SK-N-SH (cell line): ENCODE data around the gene PSMB1. TPM values are rescaled to one million over a fixed set of nuclear protein-coding genes. Genes with fewer than 3 reads are reported as not detected.
"Not testable (repeated sequence)": the region's sequence is repeated elsewhere in the genome, so short reads cannot be mapped to it uniquely, and the experiment has no call there.

Experiments
- CTCF ChIA-PET: fragments of 300-600, 350-600 bp; formaldehyde crosslinking; extraction: SDS; loops from one replicate; lab custom pipeline; 2021; lab: Yijun Ruan, JAX
- POLR2A ChIA-PET: fragments of 350-600 bp; sonication (Branson Sonifier 250); formaldehyde crosslinking; extraction: SDS; loops from one replicate; lab custom pipeline; 2020; ENCODE audit warnings: antibody characterized with exemption, inconsistent platforms; lab: Yijun Ruan, JAX
- DNase-seq: peaks from one replicate; pipeline ENCODE4 v3.0.0; 2012
- H2AFZ ChIP-seq: fragments of 200-600 bp; sonication (generic); 2 replicates; pipeline ENCODE4 v1.8.1; 2016; ENCODE audit warnings: antibody characterized with exemption, mild to moderate bottlenecking, low read depth
- H3F3A ChIP-seq: fragments of 200-600 bp; sonication (generic); replicated peaks from 2 replicates; pipeline ENCODE3; 2016; ENCODE audit warnings: antibody characterized with exemption, mild to moderate bottlenecking; ENCODE audit not compliant: insufficient read depth
- H3K27ac ChIP-seq, 2 experiments: fragments of 200-500 bp in 1 of 2; fragments of 200-600 bp in 1 of 2; sonication (Bioruptor generic) in 1 of 2; sonication (generic), shearing (Covaris generic) in 1 of 2; 2 replicates each; pipeline versions ENCODE4 v1.5.1 to v1.6.1; 2014 to 2016; ENCODE audit warnings: low read depth in 2 of 2, inconsistent platforms in 1 of 2, low read length in 1 of 2, mild to moderate bottlenecking in 1 of 2, mixed read lengths in 1 of 2
- H3K27me3 ChIP-seq: fragments of 200-600 bp; sonication (generic), shearing (Covaris generic); 2 replicates; pipeline ENCODE4 v1.6.1; 2016; ENCODE audit warnings: mixed run types; ENCODE audit not compliant: insufficient read depth
- H3K36me3 ChIP-seq, 2 experiments: fragments of 200-500 bp in 1 of 2; fragments of 200-600 bp in 1 of 2; sonication (Bioruptor generic) in 1 of 2; sonication (generic) in 1 of 2; replicated peaks in 1 of 2; 2 replicates each; pipeline versions ENCODE3 to v1.5.1; 2014 to 2016; ENCODE audit warnings: low read length in 1 of 2, mild to moderate bottlenecking in 1 of 2; ENCODE audit not compliant: insufficient read depth in 2 of 2, control insufficient read depth in 1 of 2
- H3K4me1 ChIP-seq, 2 experiments: fragments of 200-500 bp in 1 of 2; fragments of 200-600 bp in 1 of 2; sonication (Bioruptor generic) in 1 of 2; sonication (generic), shearing (Covaris generic) in 1 of 2; 2 replicates each; pipeline versions ENCODE4 v1.5.1 to v1.6.1; 2014 to 2016; ENCODE audit warnings: low read depth in 1 of 2, low read length in 1 of 2, mixed run types in 1 of 2; ENCODE audit not compliant: insufficient read depth in 2 of 2, control insufficient read depth in 1 of 2
- H3K4me2 ChIP-seq: fragments of 200-600 bp; sonication (generic), shearing (Covaris generic); 2 replicates; pipeline ENCODE4 v1.6.1; 2017; ENCODE audit warnings: mixed run types
- H3K4me3 ChIP-seq, 2 experiments: fragments of 200-500 bp in 1 of 2; fragments of 200-600 bp in 1 of 2; sonication (Bioruptor generic) in 1 of 2; sonication (generic), shearing (Covaris generic) in 1 of 2; 2 replicates each; pipeline versions ENCODE4 v1.5.1 to v1.8.1; 2014 to 2016; ENCODE audit warnings: low read depth in 2 of 2, inconsistent platforms in 1 of 2, low read length in 1 of 2, mild to moderate bottlenecking in 1 of 2, mixed read lengths in 1 of 2, moderate library complexity in 1 of 2
- H3K79me2 ChIP-seq: fragments of 200-600 bp; sonication (generic); 2 replicates; pipeline ENCODE4 v1.8.1; 2017; ENCODE audit warnings: mild to moderate bottlenecking; ENCODE audit not compliant: insufficient read depth
- H3K9ac ChIP-seq: fragments of 200-600 bp; sonication (generic); 2 replicates; pipeline ENCODE4 v1.6.1; 2017; ENCODE audit warnings: mixed run types
- H3K9me2 ChIP-seq: fragments of 200-600 bp; sonication (generic); 2 replicates; pipeline ENCODE4 v1.6.1; 2017; ENCODE audit warnings: mixed run types
- H3K9me3 ChIP-seq: fragments of 200-600 bp; sonication (generic); 2 replicates; pipeline ENCODE4 v1.6.1; 2017; ENCODE audit warnings: mixed run types, mild to moderate bottlenecking, moderate library complexity
- H4K20me1 ChIP-seq: fragments of 200-600 bp; sonication (generic); 2 replicates; pipeline ENCODE4 v1.6.1; 2017; ENCODE audit warnings: mild to moderate bottlenecking, mixed run types; ENCODE audit not compliant: insufficient read depth
- CHD2 ChIP-seq: fragments of 150-350 bp; IDR thresholded peaks from 2 replicates; pipeline ENCODE4 v1.6.1; 2018; ENCODE audit warnings: low read length; ENCODE audit not compliant: partially characterized antibody
- ELF1 ChIP-seq: IDR thresholded peaks from 2 replicates; pipeline ENCODE4 v1.4.0; 2012
- EZH2phosphoT487 ChIP-seq: fragments of 200-600 bp; sonication (generic); IDR thresholded peaks from 2 replicates; pipeline ENCODE4 v1.6.1; 2017; ENCODE audit warnings: low read depth, mixed run types, mild to moderate bottlenecking, antibody characterized with exemption, moderate library complexity, borderline replicate concordance
- FOSL2 ChIP-seq: IDR thresholded peaks from 2 replicates; pipeline ENCODE4 v1.4.0; 2012; ENCODE audit warnings: low read depth, mild to moderate bottlenecking, moderate library complexity, borderline replicate concordance
- GATA2 ChIP-seq: sonication (generic); formaldehyde crosslinking; IDR thresholded peaks from 2 replicates; pipeline ENCODE4 v1.5.0; 2020; ENCODE audit warnings: mild to moderate bottlenecking, missing genetic modification reagents
- MXI1 ChIP-seq: IDR thresholded peaks from 2 replicates; pipeline ENCODE4 v1.6.1; 2012; ENCODE audit warnings: mild to moderate bottlenecking, low read depth, low read length, improper control_type of control experiment
- RXRA ChIP-seq: IDR thresholded peaks from 2 replicates; pipeline ENCODE4 v1.4.0; 2012; ENCODE audit warnings: low read depth, mild to moderate bottlenecking, borderline replicate concordance
- SIN3A ChIP-seq: IDR thresholded peaks from 2 replicates; pipeline ENCODE4 v1.6.1; 2012; ENCODE audit warnings: low read depth, mild to moderate bottlenecking, low read length, moderate library complexity, borderline replicate concordance
- TAF1 ChIP-seq: IDR thresholded peaks from 2 replicates; pipeline ENCODE4 v1.6.1; 2012; ENCODE audit warnings: low read depth, mild to moderate bottlenecking, low read length, moderate library complexity, borderline replicate concordance
- WGBS: methylation state at CpG from one replicate; pipeline ENCODE4 v1.1.6; 2017; ENCODE audit warnings: low lambda C conversion rate; 5-methylcytosine and 5-hydroxymethylcytosine counted together
- polyA plus RNA-seq, 3 experiments: library from polyadenylated mRNA; depleted of rRNA; stranded (reverse); fragments of >200 nt; gene quantifications; 2 replicates each; pipeline ENCODE4 v1.2.3, GENCODE V29; 2012
- TF ChIP-seq, protein P1 (sequence below): IDR thresholded peaks from 2 replicates; pipeline ENCODE4 v1.4.0; 2012; ENCODE audit warnings: low read depth, borderline replicate concordance
- TF ChIP-seq, protein P2 (sequence below): fragments of 150-350 bp; IDR thresholded peaks from 2 replicates; pipeline ENCODE4 v1.6.1; 2016; ENCODE audit warnings: mild to moderate bottlenecking, low read depth, low read length
- TF ChIP-seq, protein P3 (sequence below): IDR thresholded peaks from 2 replicates; pipeline ENCODE4 v1.4.0; 2012; ENCODE audit warnings: low read depth, borderline replicate concordance
- TF ChIP-seq, protein P4 (sequence below): fragments of 200-600 bp; sonication (generic); IDR thresholded peaks from 2 replicates; pipeline ENCODE4 v1.6.1; 2017; ENCODE audit warnings: antibody characterized with exemption, mild to moderate bottlenecking, moderate library complexity
- TF ChIP-seq, protein P5 (sequence below): IDR thresholded peaks from 2 replicates; pipeline ENCODE4 v1.6.1; 2012; ENCODE audit warnings: mild to moderate bottlenecking, low read depth, low read length, moderate library complexity
- TF ChIP-seq, protein P6 (sequence below): fragments of 150-350 bp; IDR thresholded peaks from 2 replicates; pipeline ENCODE4 v1.6.1; 2017; ENCODE audit warnings: antibody characterized with exemption, low read length, low read depth, borderline replicate concordance

Gene PSMB1
- polyA plus RNA-seq, 1 of the 3 experiments (the other 2 are of a cell fraction): 588 TPM

DNA sequence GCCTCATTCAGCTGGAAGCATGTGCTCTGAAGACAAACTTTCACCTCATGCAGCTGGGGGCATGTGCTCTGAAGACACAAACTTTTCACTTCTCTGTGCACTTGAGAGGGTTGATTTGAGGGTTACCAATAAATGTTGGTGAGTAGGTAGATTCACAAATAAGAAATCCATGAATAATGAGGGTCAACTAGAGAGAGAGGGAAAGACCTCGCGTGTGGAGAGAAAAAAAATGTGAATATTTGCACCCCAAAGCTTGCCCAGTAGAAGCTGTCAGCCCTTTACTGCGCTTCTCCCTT, 43.4 kb downstream of the PSMB1 start:
- H3K9ac ChIP-seq: no peak overlapping the region
- no peaks in the 10 kb centered on the region for H3F3A ChIP-seq
- WGBS: 63% methylated on average over 3 of the region's 3 CpGs
- H3K36me3 ChIP-seq: no peaks in the 10 kb centered on the region
- ChIA-PET CTCF (interaction anchor here (1.0 kb wide), 1 partner anchor 678 kb away, joined by 3 read pairs; no protein-coding TSS in a partner anchor), POLR2A (no interaction called here)
- H4K20me1 ChIP-seq: no peaks in the 10 kb centered on the region
- no peaks in the 10 kb centered on the region for H3K9me2 ChIP-seq
- no peak overlapping the region for H2AFZ ChIP-seq
- DNase-seq: no peak
- no peak overlapping the region for H3K4me3 ChIP-seq
- no peak overlapping the region for H3K4me2 ChIP-seq
- H3K9me3 ChIP-seq: no peaks in the 10 kb centered on the region
- H3K4me1 ChIP-seq: no peaks in the 10 kb centered on the region
- H3K27ac ChIP-seq: no peak overlapping the region
- TF ChIP-seq ELF1 (no peak), GATA2 (CRISPR knock-in tag) (no peak), MXI1 (no peak), FOSL2 (no peak), EZH2phosphoT487 (no peak), CHD2 (no peak), RXRA (no peak), SIN3A (no peak), TAF1 (no peak)
- TF ChIP-seq, protein P1, sequence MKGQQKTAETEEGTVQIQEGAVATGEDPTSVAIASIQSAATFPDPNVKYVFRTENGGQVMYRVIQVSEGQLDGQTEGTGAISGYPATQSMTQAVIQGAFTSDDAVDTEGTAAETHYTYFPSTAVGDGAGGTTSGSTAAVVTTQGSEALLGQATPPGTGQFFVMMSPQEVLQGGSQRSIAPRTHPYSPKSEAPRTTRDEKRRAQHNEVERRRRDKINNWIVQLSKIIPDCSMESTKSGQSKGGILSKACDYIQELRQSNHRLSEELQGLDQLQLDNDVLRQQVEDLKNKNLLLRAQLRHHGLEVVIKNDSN: no peak
- TF ChIP-seq, protein P2, sequence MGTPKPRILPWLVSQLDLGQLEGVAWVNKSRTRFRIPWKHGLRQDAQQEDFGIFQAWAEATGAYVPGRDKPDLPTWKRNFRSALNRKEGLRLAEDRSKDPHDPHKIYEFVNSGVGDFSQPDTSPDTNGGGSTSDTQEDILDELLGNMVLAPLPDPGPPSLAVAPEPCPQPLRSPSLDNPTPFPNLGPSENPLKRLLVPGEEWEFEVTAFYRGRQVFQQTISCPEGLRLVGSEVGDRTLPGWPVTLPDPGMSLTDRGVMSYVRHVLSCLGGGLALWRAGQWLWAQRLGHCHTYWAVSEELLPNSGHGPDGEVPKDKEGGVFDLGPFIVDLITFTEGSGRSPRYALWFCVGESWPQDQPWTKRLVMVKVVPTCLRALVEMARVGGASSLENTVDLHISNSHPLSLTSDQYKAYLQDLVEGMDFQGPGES: no peak
- TF ChIP-seq, protein P3, sequence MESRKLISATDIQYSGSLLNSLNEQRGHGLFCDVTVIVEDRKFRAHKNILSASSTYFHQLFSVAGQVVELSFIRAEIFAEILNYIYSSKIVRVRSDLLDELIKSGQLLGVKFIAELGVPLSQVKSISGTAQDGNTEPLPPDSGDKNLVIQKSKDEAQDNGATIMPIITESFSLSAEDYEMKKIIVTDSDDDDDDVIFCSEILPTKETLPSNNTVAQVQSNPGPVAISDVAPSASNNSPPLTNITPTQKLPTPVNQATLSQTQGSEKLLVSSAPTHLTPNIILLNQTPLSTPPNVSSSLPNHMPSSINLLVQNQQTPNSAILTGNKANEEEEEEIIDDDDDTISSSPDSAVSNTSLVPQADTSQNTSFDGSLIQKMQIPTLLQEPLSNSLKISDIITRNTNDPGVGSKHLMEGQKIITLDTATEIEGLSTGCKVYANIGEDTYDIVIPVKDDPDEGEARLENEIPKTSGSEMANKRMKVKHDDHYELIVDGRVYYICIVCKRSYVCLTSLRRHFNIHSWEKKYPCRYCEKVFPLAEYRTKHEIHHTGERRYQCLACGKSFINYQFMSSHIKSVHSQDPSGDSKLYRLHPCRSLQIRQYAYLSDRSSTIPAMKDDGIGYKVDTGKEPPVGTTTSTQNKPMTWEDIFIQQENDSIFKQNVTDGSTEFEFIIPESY: no peak
- TF ChIP-seq, protein P4, sequence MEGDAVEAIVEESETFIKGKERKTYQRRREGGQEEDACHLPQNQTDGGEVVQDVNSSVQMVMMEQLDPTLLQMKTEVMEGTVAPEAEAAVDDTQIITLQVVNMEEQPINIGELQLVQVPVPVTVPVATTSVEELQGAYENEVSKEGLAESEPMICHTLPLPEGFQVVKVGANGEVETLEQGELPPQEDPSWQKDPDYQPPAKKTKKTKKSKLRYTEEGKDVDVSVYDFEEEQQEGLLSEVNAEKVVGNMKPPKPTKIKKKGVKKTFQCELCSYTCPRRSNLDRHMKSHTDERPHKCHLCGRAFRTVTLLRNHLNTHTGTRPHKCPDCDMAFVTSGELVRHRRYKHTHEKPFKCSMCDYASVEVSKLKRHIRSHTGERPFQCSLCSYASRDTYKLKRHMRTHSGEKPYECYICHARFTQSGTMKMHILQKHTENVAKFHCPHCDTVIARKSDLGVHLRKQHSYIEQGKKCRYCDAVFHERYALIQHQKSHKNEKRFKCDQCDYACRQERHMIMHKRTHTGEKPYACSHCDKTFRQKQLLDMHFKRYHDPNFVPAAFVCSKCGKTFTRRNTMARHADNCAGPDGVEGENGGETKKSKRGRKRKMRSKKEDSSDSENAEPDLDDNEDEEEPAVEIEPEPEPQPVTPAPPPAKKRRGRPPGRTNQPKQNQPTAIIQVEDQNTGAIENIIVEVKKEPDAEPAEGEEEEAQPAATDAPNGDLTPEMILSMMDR: no peak
- TF ChIP-seq, protein P5, sequence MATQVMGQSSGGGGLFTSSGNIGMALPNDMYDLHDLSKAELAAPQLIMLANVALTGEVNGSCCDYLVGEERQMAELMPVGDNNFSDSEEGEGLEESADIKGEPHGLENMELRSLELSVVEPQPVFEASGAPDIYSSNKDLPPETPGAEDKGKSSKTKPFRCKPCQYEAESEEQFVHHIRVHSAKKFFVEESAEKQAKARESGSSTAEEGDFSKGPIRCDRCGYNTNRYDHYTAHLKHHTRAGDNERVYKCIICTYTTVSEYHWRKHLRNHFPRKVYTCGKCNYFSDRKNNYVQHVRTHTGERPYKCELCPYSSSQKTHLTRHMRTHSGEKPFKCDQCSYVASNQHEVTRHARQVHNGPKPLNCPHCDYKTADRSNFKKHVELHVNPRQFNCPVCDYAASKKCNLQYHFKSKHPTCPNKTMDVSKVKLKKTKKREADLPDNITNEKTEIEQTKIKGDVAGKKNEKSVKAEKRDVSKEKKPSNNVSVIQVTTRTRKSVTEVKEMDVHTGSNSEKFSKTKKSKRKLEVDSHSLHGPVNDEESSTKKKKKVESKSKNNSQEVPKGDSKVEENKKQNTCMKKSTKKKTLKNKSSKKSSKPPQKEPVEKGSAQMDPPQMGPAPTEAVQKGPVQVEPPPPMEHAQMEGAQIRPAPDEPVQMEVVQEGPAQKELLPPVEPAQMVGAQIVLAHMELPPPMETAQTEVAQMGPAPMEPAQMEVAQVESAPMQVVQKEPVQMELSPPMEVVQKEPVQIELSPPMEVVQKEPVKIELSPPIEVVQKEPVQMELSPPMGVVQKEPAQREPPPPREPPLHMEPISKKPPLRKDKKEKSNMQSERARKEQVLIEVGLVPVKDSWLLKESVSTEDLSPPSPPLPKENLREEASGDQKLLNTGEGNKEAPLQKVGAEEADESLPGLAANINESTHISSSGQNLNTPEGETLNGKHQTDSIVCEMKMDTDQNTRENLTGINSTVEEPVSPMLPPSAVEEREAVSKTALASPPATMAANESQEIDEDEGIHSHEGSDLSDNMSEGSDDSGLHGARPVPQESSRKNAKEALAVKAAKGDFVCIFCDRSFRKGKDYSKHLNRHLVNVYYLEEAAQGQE: no peak
- TF ChIP-seq, protein P6, sequence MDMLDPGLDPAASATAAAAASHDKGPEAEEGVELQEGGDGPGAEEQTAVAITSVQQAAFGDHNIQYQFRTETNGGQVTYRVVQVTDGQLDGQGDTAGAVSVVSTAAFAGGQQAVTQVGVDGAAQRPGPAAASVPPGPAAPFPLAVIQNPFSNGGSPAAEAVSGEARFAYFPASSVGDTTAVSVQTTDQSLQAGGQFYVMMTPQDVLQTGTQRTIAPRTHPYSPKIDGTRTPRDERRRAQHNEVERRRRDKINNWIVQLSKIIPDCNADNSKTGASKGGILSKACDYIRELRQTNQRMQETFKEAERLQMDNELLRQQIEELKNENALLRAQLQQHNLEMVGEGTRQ: no peak
- no peaks in the 10 kb centered on the region for H3K27me3 ChIP-seq
- no peaks in the 10 kb centered on the region for H3K79me2 ChIP-seq

DNA sequence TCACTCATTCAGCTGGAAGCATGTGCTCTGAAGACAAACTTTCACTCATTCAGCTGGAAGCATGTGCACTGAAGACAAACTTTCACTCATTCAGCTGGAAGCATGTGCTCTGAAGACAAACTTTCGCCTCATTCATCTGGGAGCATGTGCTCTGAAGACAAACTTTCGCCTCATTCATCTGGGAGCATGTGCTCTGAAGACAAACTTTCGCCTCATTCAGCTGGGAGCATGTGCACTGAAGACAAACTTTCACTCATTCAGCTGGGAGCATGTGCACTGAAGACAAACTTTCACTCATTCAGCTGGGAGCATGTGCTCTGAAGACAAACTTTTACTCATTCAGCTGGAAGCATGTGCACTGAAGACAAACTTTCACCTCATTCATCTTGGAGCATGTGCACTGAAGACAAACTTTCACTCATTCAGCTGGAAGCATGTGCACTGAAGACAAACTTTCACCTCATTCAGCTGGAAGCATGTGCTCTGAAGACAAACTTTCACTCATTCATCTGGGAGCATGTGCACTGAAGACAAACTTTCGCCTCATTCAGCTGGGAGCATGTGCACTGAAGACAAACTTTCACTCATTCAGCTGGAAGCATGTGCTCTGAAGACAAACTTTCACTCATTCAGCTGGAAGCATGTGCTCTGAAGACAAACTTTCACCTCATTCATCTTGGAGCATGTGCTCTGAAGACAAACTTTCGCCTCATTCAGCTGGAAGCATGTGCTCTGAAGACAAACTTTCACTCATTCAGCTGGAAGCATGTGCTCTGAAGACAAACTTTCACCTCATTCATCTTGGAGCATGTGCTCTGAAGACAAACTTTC, 44.0 kb downstream of the PSMB1 start:
- 71% methylated on average over 5 of the region's 5 CpGs for WGBS
- H3K27ac ChIP-seq, H3K4me2 ChIP-seq, H3K36me3 ChIP-seq, H3K4me3 ChIP-seq, H3K9me2 ChIP-seq, H3F3A ChIP-seq, H3K27me3 ChIP-seq, H4K20me1 ChIP-seq, H3K9me3 ChIP-seq, POLR2A ChIA-PET, H3K4me1 ChIP-seq, H3K79me2 ChIP-seq, H2AFZ ChIP-seq, H3K9ac ChIP-seq, DNase-seq: not testable (repeated sequence)
- CTCF ChIA-PET: interaction anchor here (1.0 kb wide), 1 partner anchor 677 kb away, joined by 3 read pairs; no protein-coding TSS in a partner anchor
